HG03354 (cell line): Measurements from ENCODE around the gene ZNF599.
A peak's percentile ranks its signal among the peaks of the same experiment; 100 is the strongest.
"Not testable (repeated sequence)": the region's sequence is repeated elsewhere in the genome, so short reads cannot be mapped to it uniquely, and the experiment has no call there.

Source experiments
- ATAC-seq: cut with Tn5 transposase; IDR thresholded peaks from one replicate; pipeline ENCODE4 v1.9.1; 2021; ENCODE audit warnings: mild to moderate bottlenecking; ENCODE audit not compliant: unreplicated experiment, poor library complexity, severe bottlenecking

The ZNF599 gene

DNA sequence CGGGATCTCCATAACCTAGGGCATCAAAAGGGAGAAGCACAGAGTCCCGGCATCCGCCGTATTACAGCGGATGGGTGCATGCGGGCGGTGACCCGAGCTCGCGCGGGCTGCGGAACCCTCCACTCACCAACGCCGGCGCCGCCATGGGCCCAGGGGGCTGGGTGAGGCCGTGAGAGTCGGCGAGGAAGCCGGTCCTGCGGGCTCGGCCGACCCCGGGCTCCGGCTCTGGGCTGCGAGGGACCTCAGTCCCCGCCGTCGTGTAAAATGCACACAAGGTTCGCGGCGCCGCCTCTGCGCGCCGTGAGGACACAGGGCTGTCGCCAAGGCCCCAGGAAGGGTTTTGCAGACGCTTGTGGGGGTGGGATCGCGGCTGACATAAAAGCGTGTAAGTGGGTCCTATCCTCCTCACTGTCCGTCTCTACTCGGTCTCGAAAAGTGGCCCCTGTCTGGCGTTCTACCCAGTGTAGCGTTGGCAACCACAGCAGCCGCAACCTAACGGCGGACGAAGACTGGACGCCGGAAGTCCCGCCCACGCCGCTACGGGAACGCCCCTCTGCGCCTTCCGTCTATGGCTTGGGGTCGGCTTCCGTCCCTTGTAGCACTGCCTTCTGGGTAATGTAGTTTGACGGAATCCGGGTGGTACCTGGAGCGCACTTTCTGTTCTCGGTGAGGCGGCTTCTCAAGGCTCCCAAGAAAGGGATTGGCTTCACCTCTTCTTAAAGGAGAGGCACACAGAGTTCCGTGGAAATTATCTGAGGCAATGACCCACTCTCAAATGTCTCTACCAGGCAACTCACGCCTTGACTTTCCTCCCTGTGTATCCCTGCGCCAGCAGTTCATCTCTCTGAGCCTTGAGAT is at the start of gene ZNF599:
ZNF599 (minus strand) TSS at position 519 of the 858 bp plus-strand sequence; CDS start at position 145, 374 bp downstream.
- peak; percentile 97 for ATAC-seq

DNA sequence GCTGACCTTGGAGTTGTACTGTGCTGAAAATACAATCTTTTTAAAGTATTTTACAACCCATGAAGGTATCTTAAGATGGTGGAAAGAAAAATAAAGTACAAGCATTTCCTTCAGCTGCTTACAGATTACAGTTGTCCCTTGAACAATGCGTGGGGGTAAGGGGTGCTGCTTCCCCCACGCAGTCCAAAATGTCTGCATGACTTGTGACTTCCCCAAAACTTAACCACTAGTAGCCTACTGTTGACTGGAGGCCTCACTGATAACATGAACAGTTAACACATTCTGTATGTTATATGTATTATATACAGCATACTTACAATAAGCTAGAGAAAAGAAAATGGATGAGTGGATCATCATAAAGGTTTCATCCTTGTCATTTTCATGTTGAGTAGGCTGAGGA is 45.3 kb upstream of the ZNF599 start:
- no peak for ATAC-seq

DNA sequence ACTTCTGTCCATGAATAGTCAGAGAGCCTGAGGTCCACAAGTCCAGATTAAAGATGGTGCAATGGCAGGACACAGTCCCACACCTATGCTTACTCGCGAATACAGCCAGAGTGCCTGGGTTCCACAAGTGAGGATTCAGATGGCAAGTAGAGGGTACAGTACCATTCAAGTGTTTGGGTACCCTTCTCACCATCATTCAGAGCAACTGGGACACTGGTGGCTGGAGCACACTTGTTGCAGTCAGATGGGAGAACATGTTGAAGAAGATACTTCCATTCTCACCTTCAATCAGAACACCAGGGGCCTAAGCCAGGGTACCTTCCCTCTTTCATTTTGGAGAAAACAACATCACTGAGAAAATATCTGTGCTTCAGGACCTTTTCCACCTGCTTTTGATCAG is 43.7 kb upstream of the ZNF599 start:
- no peak for ATAC-seq

DNA sequence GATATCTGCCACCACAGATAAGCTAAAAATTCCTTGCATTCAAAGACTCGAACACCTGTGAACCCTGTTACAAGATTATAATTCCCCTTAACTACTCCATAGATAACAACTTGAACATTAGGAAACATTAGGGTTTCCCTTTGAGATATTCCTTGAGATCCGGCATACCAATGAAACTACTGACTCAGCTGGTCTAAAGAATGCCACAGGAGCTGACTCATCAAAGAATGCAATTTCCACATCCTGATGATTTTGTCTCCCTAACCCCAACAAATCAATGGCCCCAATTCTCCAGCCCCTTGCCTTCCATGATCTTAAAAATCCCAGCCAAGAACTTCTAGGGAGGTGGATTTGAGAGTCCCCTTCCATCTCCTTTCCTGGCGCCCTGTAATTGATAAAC is 35.6 kb upstream of the ZNF599 start:
- ATAC-seq = no peak

DNA sequence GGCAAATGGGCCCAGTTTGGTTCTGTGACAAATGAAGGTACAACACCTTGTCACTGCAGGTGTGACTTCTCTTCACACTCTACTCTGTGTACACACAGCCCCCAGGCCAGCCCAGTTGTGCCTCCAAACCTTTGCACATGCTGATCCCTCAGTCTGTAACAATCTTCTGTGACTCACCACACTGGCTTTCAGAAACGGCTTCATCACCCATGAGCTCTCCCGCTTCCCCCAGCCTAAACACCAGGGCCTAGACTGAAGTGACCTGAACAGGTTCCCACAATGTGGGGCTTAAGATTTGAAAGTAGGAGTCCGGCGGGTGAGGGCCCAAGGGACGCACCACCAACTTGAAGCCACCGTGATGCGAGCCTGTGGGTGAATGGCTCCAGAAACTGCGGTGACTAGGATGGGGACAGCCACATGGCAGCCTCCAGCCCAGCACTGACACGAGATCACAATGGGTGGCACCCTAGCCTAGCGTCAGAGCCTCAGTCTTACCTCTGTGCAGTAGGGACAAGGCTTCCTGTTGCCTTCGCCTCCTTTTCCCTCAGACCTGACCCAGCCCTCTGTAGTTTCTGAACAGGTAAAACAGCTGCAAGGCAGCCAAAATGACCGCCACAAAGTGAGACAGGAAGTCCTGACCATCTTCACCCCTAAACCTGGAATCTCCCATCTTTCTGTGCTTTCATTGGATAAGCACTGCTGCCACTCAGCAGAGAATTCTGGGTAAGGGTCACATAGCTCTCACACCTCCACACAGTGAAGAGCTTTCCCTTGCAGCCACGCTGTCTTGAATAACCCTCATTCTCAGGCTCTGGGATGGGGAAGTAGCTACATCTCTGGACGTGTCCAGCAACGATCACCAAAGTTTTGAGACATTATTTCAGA is 34.2 kb upstream of the ZNF599 start:
- ATAC-seq = no peak

DNA sequence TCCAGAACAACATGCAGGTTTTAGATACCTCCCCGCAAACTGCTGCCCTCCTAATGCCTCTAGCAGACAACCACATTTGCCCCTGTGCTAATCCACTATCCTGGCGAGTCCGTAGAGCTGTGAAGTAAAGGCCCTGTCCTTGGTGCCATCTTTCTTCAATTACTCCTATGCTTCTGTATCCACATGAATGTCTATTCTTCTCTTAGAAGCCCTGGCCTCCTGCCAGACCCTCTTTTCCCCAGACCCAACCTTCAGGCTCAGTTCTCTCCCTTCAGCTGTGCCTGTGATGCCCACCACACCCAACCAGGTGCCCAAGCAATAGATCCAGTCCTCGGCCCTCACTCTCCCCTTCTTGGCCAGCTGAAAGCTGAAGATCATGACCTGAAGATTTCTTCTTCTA is 31.1 kb upstream of the ZNF599 start:
- ATAC-seq = no peak

DNA sequence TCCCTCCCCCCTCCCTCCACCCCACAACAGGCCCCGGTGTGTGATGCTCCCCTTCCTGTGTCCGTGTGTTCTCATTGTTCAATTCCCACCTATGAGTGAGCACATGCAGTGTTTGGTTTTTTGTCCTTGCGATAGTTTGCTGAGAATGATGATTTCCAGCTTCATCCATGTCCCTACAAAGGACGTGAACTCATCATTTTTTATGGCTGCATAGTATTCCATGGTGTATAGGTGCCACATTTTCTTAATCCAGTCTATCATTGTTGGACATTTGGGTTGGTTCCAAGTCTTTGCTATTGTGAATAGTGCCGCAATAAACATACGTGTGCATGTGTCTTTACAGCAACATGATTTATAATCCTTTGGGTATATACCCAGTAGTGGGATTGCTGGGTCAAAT is 23.9 kb upstream of the ZNF599 start:
- not testable (repeated sequence) for ATAC-seq

DNA sequence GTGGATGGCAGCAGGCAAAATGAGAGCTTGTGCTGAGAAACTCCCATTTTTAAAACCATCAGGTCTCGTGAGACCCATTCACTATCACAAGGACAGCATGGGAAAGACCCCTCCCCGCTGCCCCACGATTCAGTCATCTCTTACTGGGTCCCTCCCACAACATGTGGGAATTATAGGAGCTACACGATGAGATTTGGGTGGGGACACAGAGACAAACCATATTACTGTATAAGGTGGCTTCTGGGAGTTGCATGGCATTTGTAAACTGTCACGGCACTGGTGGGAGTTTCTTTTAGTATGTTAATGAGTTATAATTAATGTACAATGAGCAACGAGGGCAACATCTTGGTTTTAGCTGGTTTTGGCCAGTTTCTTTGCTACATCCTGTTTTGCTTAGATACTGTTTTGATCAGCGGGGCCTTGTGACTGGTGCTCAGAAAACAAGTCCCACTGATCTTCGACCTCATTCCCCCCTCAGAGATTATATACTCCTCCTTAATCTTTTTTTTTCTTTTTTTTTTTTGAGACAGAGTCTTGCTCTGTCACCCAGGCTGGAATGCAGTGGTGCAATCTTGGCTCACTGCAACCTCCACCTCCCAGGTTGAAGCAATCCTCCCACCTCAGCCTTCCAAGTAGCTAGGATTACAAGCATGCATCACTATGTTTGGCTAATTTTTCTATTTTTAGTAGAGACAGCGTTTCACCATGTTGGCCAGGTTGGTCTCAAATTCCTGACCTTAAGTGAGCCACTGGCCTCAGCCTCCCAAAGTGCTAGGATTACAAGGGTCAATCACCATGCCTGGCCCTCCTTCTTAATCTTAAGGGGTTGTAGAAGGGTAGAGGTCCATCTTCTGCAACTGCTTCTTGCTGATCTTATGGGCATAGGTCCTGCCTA is 21.3 kb upstream of the ZNF599 start:
- ATAC-seq = no peak

DNA sequence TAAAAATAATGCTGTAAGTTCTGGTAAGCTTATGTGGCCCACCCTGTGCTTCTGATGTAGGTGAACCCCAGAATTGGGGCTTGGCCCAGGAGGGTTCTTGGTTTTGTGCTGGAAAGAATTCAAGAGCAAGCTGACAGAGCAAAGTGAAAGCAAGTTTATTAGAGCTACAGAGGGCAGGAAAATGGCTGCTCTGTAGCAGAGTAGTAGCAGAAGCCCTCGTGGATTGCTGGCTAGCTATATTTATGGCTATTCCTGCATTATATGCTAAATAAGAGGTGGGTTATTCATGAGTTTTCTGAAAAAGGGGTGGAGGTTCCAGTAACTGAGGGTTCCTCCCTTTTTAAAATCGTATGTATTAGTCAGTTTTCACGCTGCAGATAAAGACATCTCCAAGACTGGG is 20.6 kb upstream of the ZNF599 start:
- ATAC-seq = no peak

DNA sequence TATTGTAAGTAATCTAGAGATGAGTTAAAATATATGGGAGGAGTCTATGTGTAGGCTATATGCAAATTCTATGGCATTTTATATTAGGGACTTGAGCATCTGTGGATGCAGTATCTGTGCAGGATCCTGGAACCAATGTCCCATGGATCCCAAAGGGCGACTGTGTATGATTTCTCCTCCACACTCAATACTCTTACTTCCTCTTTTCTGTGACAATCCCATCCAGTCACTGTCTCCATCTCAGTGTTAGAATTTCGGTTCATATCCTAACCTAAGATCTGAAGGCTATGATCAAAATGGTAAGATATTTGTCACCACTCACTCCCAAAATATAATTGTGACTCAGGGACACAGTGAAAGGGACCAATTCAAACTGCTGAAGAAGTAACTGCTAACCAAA is 15.1 kb upstream of the ZNF599 start:
- ATAC-seq = no peak

DNA sequence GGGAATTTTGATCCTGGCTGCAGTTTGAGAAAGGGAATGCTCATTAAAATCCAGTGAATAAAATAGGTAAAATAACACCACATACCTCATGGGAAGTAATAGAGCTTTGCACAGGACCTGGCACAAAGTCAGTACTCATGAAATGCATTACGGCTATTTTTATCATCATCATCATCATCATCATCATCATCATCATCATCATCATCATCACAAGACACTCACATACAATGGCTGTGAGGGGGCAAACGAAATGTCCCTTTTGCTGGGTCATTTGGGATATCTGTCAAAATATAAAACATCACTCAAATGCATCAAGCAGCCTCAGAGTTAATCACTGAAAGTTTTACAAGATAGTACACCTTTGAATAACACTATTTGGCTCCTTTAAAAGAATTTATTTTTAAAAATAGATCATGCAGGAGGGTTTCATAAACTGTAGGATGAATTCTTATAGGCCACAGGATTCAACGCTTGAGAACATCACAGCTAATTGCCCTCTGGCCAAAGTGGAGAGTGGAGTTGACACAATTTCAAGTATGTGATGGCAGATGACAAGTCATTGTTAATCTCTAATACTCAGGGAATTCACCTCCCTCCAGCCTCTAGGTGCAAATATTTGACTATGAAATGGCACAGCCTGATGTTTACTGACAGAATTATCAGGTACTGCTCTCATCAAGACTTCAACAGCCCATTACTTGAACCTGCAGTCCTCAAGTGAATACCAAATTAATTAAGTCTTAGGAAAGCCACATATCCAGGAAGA is 14.2 kb upstream of the ZNF599 start:
- no peak for ATAC-seq

DNA sequence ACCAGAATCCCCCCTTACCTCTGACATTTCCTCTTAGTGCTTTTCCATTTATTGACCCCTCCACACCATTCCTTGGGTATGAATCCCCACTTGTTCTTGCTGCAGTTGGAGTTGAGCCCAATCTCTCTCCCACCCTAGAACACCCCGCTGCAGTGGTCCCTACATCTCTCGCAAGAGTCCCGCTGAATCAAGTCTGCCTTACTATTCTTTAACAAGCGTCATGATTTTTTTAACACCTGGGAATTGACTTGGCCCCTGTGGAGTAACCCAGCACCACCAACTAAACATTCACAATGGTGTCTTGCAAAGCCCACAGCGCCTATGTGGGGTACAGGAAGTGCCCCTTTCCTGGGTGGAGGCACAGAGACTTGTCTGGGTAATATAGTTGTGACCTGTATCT is 13.2 kb upstream of the ZNF599 start:
- no peak for ATAC-seq

DNA sequence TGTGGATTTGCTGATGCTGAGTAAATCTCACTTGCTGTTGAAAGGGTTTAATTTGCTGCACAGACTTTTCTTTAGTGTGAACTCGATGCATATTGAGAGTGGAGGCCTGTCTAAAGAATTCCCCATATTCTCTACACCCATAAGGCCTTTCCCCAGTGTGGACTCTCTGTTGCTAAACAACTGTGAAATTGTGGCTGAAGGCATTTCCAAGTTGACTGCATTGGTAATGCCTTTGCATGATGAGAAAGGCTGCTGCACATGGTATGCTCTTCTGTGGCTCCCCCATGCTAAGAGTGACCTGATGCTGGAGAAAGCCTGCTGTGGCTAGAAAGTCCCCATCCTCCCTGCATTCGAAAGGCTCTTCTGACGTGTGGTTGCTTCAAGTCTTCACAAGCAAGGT is 6.6 kb upstream of the ZNF599 start:
- ATAC-seq = no peak

DNA sequence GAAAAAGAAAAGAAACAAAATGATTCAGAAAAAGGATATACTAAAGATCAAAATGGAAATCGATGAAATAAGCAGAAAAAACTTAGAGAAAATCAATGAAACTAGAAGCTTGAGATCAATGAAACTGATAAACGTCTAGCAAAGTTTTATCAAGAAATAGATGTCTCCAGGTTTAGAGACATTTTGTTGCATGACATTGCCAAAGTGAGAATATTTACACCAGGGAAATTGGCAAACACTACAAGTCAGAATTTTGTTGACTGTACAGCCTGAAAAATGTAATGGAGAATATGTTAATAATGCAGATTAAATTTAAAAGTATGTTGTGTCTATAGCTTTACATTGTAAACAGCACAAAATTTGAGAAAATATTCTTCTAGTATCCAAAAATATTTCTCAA is 5.3 kb upstream of the ZNF599 start:
- ATAC-seq = no peak

DNA sequence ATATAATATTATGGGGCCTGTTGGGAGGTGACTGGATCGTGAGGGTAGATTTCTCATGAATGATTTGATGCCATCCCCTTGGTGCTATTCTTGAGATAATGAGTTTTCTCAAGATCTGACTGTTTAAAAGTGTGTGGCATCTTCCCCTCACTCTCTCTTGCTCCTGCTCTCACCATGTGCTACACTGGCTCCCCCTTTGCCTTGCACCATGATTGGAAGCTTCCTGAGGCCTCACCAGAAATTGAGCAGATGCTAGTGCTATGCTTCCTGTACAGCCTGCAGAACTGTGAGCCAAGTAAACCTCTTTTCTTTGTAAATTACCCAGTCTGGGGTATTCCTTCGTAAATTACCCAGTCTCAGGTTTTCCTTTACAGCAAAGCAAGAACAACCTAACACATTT is 1.8 kb upstream of the ZNF599 start:
- ATAC-seq = no peak

DNA sequence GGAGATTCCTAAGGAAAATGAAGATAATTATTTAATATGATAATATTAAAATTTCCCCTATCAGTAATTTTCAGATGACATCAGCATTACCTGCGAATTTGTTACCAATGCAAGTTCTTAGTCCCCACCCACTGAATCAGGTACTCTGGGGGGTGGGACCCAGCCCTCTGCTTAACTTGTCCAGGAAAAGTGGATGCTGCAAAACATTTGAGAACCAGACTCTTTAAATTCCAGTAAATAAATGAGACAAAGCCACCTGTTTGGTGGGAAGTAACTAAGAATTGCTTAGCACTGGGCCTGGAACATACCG is 495 bp upstream of the ZNF599 start:
- no peak for ATAC-seq

DNA sequence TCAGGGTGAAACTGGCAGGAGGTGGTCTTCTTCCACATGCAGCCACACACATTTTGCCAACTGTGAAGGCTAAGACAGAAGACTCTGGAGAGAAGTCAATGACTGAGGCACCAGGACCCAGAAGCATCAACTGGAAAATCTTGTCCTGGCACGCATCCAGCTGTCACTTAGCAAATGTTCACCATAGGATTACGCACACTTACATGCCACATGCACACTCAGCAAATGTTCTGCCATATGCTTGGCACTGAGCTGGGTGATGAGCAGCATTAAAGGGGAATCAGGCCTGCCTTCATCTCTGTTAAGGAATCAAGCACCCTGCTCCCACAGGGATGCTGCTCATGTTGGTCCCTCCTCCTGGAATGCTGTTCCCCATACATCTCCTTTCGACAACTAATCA is 5.1 kb downstream of the ZNF599 start:
- no peak for ATAC-seq

DNA sequence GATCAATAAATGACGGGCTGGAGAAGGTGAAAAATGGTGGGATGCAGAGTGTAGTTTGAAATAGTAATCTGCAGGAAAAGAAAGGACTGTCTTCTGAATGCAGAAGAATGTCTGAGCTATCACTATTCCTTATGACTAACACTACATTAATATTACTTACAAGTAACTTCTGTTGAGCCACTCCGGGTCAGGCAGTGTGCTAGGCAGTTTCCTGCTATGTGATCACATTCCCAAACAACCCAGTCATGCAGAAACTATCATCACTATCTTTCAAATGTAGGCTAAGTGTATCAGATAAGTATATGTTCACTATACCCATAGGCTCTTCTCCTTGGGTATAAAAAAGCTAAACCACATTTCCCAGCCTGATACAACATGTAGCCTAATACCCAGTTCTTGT is 6.6 kb downstream of the ZNF599 start:
- no peak for ATAC-seq

DNA sequence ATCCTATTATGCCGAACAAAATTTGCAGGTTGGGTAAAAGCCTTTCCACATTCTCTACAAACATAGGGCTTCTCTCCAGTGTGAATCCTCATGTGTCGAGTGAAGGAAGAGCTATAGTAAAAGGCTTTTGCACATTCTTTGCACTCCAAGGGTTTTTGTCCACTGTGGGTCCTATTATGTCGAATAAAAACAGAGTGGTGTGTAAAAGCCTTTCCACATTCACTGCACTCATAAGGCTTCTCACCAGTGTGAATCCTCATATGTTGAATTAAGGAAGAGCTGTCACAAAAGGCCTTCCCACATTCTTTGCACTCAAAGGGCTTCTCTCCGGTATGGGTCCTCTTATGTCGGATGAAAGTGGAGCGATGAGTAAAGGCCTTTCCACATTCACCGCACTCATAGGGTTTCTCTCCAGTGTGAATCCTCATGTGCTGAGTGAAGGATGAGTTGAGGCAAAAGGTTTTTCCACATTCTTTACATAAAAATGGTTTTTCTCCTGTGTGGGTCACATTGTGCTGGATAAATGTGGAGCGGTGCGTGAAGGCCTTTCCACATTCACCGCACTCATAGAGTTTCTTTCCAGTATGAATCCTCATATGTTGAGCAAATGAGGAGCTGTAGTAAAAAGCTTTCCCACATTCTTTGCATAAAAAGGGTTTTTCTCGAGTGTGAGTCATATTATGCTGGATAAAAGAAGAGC is 13.6 kb downstream of the ZNF599 start:
- no peak for ATAC-seq
